NB4 (cell line): ENCODE measurements around the gene HES4.

Experiments used
- MYC ChIP-seq: IDR thresholded peaks from 2 replicates; pipeline ENCODE4 v1.6.1; 2011; ENCODE audit warnings: low read depth, low read length
- POLR2A ChIP-seq: IDR thresholded peaks from 2 replicates; pipeline ENCODE4 v1.6.1; 2011; ENCODE audit warnings: mild to moderate bottlenecking; ENCODE audit not compliant: insufficient read length; ENCODE audit errors: extremely low read depth
- TF ChIP-seq, protein P1 (sequence below): IDR thresholded peaks from one replicate; pipeline ENCODE4 v1.5.1; 2012; ENCODE audit warnings: low read depth, low read length

DNA sequence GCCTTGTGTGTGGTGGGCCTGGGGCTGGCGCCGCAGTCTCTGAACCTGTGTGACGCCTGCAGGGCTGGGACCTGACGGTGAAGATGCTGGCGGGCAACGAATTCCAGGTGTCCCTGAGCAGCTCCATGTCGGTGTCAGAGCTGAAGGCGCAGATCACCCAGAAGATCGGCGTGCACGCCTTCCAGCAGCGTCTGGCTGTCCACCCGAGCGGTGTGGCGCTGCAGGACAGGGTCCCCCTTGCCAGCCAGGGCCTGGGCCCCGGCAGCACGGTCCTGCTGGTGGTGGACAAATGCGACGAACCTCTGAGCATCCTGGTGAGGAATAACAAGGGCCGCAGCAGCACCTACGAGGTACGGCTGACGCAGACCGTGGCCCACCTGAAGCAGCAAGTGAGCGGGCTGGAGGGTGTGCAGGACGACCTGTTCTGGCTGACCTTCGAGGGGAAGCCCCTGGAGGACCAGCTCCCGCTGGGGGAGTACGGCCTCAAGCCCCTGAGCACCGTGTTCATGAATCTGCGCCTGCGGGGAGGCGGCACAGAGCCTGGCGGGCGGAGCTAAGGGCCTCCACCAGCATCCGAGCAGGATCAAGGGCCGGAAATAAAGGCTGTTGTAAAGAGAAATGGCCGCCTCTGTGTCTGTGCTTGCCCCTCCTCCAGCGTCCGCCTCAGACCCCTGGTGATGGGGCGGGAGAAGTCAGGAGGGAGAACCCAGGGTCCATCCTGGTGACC is 14.2 kb upstream of the HES4 start:
- no peak for TF ChIP-seq POLR2A
- TF ChIP-seq, protein P1, sequence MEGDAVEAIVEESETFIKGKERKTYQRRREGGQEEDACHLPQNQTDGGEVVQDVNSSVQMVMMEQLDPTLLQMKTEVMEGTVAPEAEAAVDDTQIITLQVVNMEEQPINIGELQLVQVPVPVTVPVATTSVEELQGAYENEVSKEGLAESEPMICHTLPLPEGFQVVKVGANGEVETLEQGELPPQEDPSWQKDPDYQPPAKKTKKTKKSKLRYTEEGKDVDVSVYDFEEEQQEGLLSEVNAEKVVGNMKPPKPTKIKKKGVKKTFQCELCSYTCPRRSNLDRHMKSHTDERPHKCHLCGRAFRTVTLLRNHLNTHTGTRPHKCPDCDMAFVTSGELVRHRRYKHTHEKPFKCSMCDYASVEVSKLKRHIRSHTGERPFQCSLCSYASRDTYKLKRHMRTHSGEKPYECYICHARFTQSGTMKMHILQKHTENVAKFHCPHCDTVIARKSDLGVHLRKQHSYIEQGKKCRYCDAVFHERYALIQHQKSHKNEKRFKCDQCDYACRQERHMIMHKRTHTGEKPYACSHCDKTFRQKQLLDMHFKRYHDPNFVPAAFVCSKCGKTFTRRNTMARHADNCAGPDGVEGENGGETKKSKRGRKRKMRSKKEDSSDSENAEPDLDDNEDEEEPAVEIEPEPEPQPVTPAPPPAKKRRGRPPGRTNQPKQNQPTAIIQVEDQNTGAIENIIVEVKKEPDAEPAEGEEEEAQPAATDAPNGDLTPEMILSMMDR, result no peak
- TF ChIP-seq MYC, result no peak
